Trophoblast cell (in vitro differentiated cells and primary cell): Measurements from ENCODE around the gene DOC2A. TPM values are rescaled to one million over a fixed set of nuclear protein-coding genes. Genes with fewer than 3 reads are reported as not detected.

ENCODE experiments used
- DNase-seq, 2 donors: peaks; one replicate each; pipeline ENCODE4 v3.0.0-alpha.2; 2016
- H2AFZ ChIP-seq: 2 replicates; pipeline ENCODE4 v1.6.1; 2013; ENCODE audit warnings: low read length, moderate library complexity, mild to moderate bottlenecking; ENCODE audit not compliant: insufficient read depth, poor library complexity
- H2AK5ac ChIP-seq: 2 replicates; pipeline ENCODE4 v1.6.1; 2013; ENCODE audit warnings: mild to moderate bottlenecking, low read length
- H2BK120ac ChIP-seq: 2 replicates; pipeline ENCODE4 v1.6.1; 2013; ENCODE audit warnings: low read length, mild to moderate bottlenecking, moderate library complexity; ENCODE audit not compliant: insufficient read depth, poor library complexity
- H2BK12ac ChIP-seq: 2 replicates; pipeline ENCODE4 v1.6.1; 2013; ENCODE audit warnings: mild to moderate bottlenecking, low read length, moderate library complexity
- H2BK5ac ChIP-seq: 2 replicates; pipeline ENCODE4 v1.6.1; 2013; ENCODE audit warnings: low read length, low read depth, moderate library complexity, mild to moderate bottlenecking; ENCODE audit not compliant: poor library complexity
- H3K14ac ChIP-seq: 2 replicates; pipeline ENCODE4 v1.6.1; 2013; ENCODE audit warnings: mild to moderate bottlenecking, low read length
- H3K18ac ChIP-seq: 2 replicates; pipeline ENCODE4 v1.6.1; 2013; ENCODE audit warnings: mild to moderate bottlenecking, low read length
- H3K23ac ChIP-seq: 2 replicates; pipeline ENCODE4 v1.6.1; 2013; ENCODE audit warnings: low read length
- H3K27ac ChIP-seq: 2 replicates; pipeline ENCODE4 v1.5.1; 2013; ENCODE audit warnings: low read depth, mild to moderate bottlenecking, inconsistent platforms, low read length, moderate library complexity
- H3K27me3 ChIP-seq: 2 replicates; pipeline ENCODE4 v1.6.1; 2013; ENCODE audit warnings: inconsistent platforms, mild to moderate bottlenecking, low read length, moderate library complexity; ENCODE audit not compliant: insufficient read depth
- H3K36me3 ChIP-seq, 2 experiments: 1 replicate in 1 of 2; 2 replicates in 1 of 2; pipeline ENCODE4 v1.6.1; 2013; ENCODE audit warnings: low read length in 2 of 2, mild to moderate bottlenecking in 2 of 2, moderate library complexity in 1 of 2; ENCODE audit not compliant: insufficient read depth in 2 of 2, control insufficient read depth in 1 of 2
- H3K4ac ChIP-seq: 2 replicates; pipeline ENCODE4 v1.6.1; 2013; ENCODE audit warnings: low read depth, mild to moderate bottlenecking, low read length, moderate library complexity
- H3K4me1 ChIP-seq, 2 experiments: 1 replicate in 1 of 2; 2 replicates in 1 of 2; pipeline ENCODE4 v1.6.1; 2013; ENCODE audit warnings: low read length in 2 of 2, mild to moderate bottlenecking in 2 of 2, moderate library complexity in 1 of 2; ENCODE audit not compliant: insufficient read depth in 2 of 2, control insufficient read depth in 1 of 2
- H3K4me2 ChIP-seq: 2 replicates; pipeline ENCODE4 v1.6.1; 2013; ENCODE audit warnings: inconsistent platforms, mild to moderate bottlenecking, low read length, moderate library complexity
- H3K4me3 ChIP-seq: 2 replicates; pipeline ENCODE4 v1.5.1; 2013; ENCODE audit warnings: mild to moderate bottlenecking, low read depth, low read length, inconsistent platforms
- H3K79me1 ChIP-seq: one replicate; pipeline ENCODE4 v1.6.1; 2013; ENCODE audit warnings: low read length
- H3K79me2 ChIP-seq: 2 replicates; pipeline ENCODE4 v1.6.1; 2013; ENCODE audit warnings: low read length, mild to moderate bottlenecking; ENCODE audit not compliant: control insufficient read depth, insufficient read depth, poor library complexity
- H3K9ac ChIP-seq: 2 replicates; pipeline ENCODE4 v1.6.1; 2013; ENCODE audit warnings: mild to moderate bottlenecking, low read length
- H3K9me3 ChIP-seq: 2 replicates; pipeline ENCODE4 v1.6.1; 2013; ENCODE audit warnings: low read depth, mild to moderate bottlenecking, control low read depth, inconsistent platforms, low read length; ENCODE audit not compliant: insufficient read depth
- H4K12ac ChIP-seq: 2 replicates; pipeline ENCODE4 v1.6.1; 2013; ENCODE audit warnings: low read depth, mild to moderate bottlenecking, low read length, moderate library complexity
- H4K8ac ChIP-seq: 2 replicates; pipeline ENCODE4 v1.6.1; 2013; ENCODE audit warnings: low read depth, mild to moderate bottlenecking, low read length, moderate library complexity
- H4K91ac ChIP-seq: one replicate; pipeline ENCODE4 v1.6.1; 2013; ENCODE audit warnings: low read depth, mild to moderate bottlenecking, low read length, moderate library complexity
- WGBS: extraction: QIAGEN DNeasy Blood & Tissue Kit; methylation state at CpG from one replicate; pipeline ENCODE4 v1.1.7; 2013; ENCODE audit warnings: missing lambda C conversion rate; ENCODE audit not compliant: insufficient read length, insufficient coverage; ENCODE audit errors: extremely low coverage; 5-methylcytosine and 5-hydroxymethylcytosine counted together
- polyA plus RNA-seq: library from polyadenylated mRNA; stranded (reverse); fragments of 200-250 nt; gene quantifications from 2 replicates; pipeline ENCODE4 v1.2.3, GENCODE V29; 2013

Gene DOC2A
- 0.57 and 0.79 TPM in 2 replicates for polyA plus RNA-seq

GRCh38 chr16:30010844-30011713 lies at the start of gene DOC2A:
Gene DOC2A, minus strand, starts transcription at chr16:30011027. Its CDS starts 805 bp downstream, at chr16:30010222.
- no peak within 1 kb of the TSS for H3K23ac ChIP-seq
- H3K4me3 ChIP-seq = peak within 1 kb of the TSS; percentile 67
- H3K27ac ChIP-seq = no peak within 1 kb of the TSS
- H4K12ac ChIP-seq = no peak within 1 kb of the TSS
- H2AFZ ChIP-seq = peak within 1 kb of the TSS; percentile 72
- H3K9me3 ChIP-seq = peaks cover 5% of the 10 kb centered on the region
- H2BK120ac ChIP-seq = no peak within 1 kb of the TSS
- H3K4me2 ChIP-seq = peak within 1 kb of the TSS; percentile 89
- H2BK12ac ChIP-seq = no peak within 1 kb of the TSS
- H3K18ac ChIP-seq = no peak within 1 kb of the TSS
- H3K27me3 ChIP-seq = peaks cover 21% of the 10 kb centered on the region
- H3K79me2 ChIP-seq = no peaks in the 10 kb centered on the region
- no peak within 1 kb of the TSS for H2BK5ac ChIP-seq
- no peak within 1 kb of the TSS for H3K4ac ChIP-seq
- no peak within 1 kb of the TSS for H3K14ac ChIP-seq
- H4K8ac ChIP-seq = no peak within 1 kb of the TSS
- DNase-seq = no peak
- no CpG with 5 or more reads among the region's 99 CpGs for WGBS
- H3K9ac ChIP-seq = no peak within 1 kb of the TSS
- H3K36me3 ChIP-seq = peaks cover 1 to 2% of the 10 kb centered on the region in 2 experiments
- H2AK5ac ChIP-seq = no peak within 1 kb of the TSS
- no peaks in the 10 kb centered on the region for H3K79me1 ChIP-seq
- H3K4me1 ChIP-seq = peaks cover 2% of the 10 kb centered on the region in 2 experiments
- H4K91ac ChIP-seq = no peak within 1 kb of the TSS

- no peak overlapping the region for H3K4me3 ChIP-seq
- no peak overlapping the region for H4K91ac ChIP-seq
- H3K27ac ChIP-seq = no peak overlapping the region
- no peak overlapping the region for H2BK120ac ChIP-seq
- H3K9me3 ChIP-seq = no peaks in the 10 kb centered on the region
- H3K36me3 ChIP-seq = peaks cover 0 to 1% of the 10 kb centered on the region in 2 experiments
- no peak overlapping the region for H3K14ac ChIP-seq
- no CpG with 5 or more reads among the region's 4 CpGs for WGBS
- peaks cover 8% of the 10 kb centered on the region for H3K79me2 ChIP-seq
- H3K79me1 ChIP-seq = peaks cover 10% of the 10 kb centered on the region
- no peaks in the 10 kb centered on the region for H3K27me3 ChIP-seq
- H3K4ac ChIP-seq = no peak overlapping the region
- no peak overlapping the region for H2AK5ac ChIP-seq
- no peak overlapping the region for H3K9ac ChIP-seq
- no peak overlapping the region for H3K23ac ChIP-seq
- no peak overlapping the region for H3K4me2 ChIP-seq
- H3K4me1 ChIP-seq = peaks cover 15 to 21% of the 10 kb centered on the region in 2 experiments
- H4K8ac ChIP-seq = no peak overlapping the region
- no peak overlapping the region for H3K18ac ChIP-seq
- no peak for DNase-seq
- H2BK5ac ChIP-seq = no peak overlapping the region
- H2AFZ ChIP-seq = no peak overlapping the region
- no peak overlapping the region for H2BK12ac ChIP-seq
- no peak overlapping the region for H4K12ac ChIP-seq
These were observed 49.5 kb upstream of the DOC2A start for GRCh38 chr16:30060346-30060745.

- no peak overlapping the region for H3K18ac ChIP-seq
- H2BK120ac ChIP-seq = no peak overlapping the region
- no peak overlapping the region for H3K9ac ChIP-seq
- H3K23ac ChIP-seq = no peak overlapping the region
- no peak overlapping the region for H2BK5ac ChIP-seq
- H4K8ac ChIP-seq = no peak overlapping the region
- peaks cover 3% of the 10 kb centered on the region for H3K9me3 ChIP-seq
- H3K27me3 ChIP-seq = no peaks in the 10 kb centered on the region
- no peak overlapping the region for H3K4me3 ChIP-seq
- peaks cover 2% of the 10 kb centered on the region for H3K79me2 ChIP-seq
- no peak overlapping the region for H3K4ac ChIP-seq
- no peak overlapping the region for H4K91ac ChIP-seq
- H2AFZ ChIP-seq = no peak overlapping the region
- H4K12ac ChIP-seq = no peak overlapping the region
- peak; percentile 34 to 51 for DNase-seq
- H3K4me2 ChIP-seq = no peak overlapping the region
- no CpG with 5 or more reads among the region's 10 CpGs for WGBS
- no peak overlapping the region for H2BK12ac ChIP-seq
- H3K27ac ChIP-seq = no peak overlapping the region
- H3K79me1 ChIP-seq = peaks cover 5% of the 10 kb centered on the region
- no peak overlapping the region for H2AK5ac ChIP-seq
- H3K14ac ChIP-seq = no peak overlapping the region
- peaks cover 0 to 1% of the 10 kb centered on the region in 2 experiments for H3K36me3 ChIP-seq
- peaks cover 3 to 14% of the 10 kb centered on the region in 2 experiments for H3K4me1 ChIP-seq
These were observed 44.2 kb upstream of the DOC2A start for GRCh38 chr16:30054959-30055553.

- no peaks in the 10 kb centered on the region for H3K27me3 ChIP-seq
- H3K4me3 ChIP-seq = no peak overlapping the region
- no peak overlapping the region for H2BK120ac ChIP-seq
- DNase-seq = no peak
- H4K12ac ChIP-seq = no peak overlapping the region
- no peak overlapping the region for H2BK5ac ChIP-seq
- H3K79me2 ChIP-seq = peaks cover 2% of the 10 kb centered on the region
- H2BK12ac ChIP-seq = no peak overlapping the region
- H3K9ac ChIP-seq = peak overlapping the region; percentile 33
- H3K27ac ChIP-seq = no peak overlapping the region
- H3K18ac ChIP-seq = no peak overlapping the region
- WGBS = no CpG with 5 or more reads among the region's 8 CpGs
- no peak overlapping the region for H3K4ac ChIP-seq
- H3K4me1 ChIP-seq = peaks cover 3 to 14% of the 10 kb centered on the region in 2 experiments
- H4K91ac ChIP-seq = no peak overlapping the region
- H2AK5ac ChIP-seq = no peak overlapping the region
- no peak overlapping the region for H3K4me2 ChIP-seq
- no peak overlapping the region for H2AFZ ChIP-seq
- H3K36me3 ChIP-seq = no peaks in the 10 kb centered on the region
- H3K14ac ChIP-seq = no peak overlapping the region
- H3K23ac ChIP-seq = peak overlapping the region; percentile 18
- peaks cover 3% of the 10 kb centered on the region for H3K9me3 ChIP-seq
- H3K79me1 ChIP-seq = peaks cover 5% of the 10 kb centered on the region
- H4K8ac ChIP-seq = no peak overlapping the region
These were observed 43.6 kb upstream of the DOC2A start for GRCh38 chr16:30054451-30054850.
